GM19468 (cell line): Measurements from ENCODE around the gene POU4F1.

Experiments used
- ATAC-seq: cut with Tn5 transposase; IDR thresholded peaks from one replicate; pipeline ENCODE4 v1.9.1; 2021; ENCODE audit warnings: mild to moderate bottlenecking, moderate library complexity, moderate number of reproducible peaks; ENCODE audit not compliant: unreplicated experiment; ENCODE audit errors: extremely low read depth

POU4F1 gene

DNA sequence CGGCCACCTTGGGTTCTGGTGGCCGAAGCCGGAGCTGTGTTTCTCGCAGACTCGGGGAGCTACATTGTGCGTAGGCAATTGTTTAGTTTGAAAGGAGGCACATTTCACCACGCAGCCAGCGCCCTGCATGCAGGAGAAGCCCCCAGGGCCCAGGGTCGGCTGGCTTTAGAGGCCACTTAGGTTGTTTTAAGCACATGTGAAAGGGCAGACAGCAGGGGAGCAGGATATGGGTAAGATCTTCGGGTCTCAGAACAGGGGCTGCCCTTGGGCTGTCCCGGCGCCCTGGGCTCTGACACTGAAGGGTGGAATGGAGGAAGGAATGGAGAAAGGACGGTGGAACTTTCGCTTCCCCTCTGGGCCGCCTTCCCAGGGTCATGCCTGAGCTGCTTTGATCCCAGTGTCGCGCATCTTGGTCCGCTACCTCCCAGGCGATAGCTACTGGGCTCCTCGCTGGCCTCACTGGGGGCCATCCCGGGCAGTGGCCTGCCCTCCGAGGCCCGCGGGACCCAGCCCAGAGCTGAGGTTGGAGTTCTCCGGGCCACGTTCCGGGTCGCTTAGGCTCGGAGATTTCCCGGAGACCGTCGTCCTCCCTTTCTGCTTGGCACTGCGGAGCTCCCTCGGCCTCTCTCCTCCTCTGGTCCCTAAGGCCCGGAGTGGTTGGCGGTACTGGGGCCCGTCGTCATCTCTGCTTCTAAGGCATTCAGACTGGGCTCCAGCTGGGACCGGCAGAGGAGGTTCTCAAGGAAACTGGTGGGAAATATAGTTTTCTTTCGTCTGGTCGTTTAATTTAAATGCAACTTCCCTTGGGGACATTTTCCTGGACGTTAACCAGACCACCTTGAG, 4.3 kb upstream of the POU4F1 start:
- ATAC-seq = no peak

DNA sequence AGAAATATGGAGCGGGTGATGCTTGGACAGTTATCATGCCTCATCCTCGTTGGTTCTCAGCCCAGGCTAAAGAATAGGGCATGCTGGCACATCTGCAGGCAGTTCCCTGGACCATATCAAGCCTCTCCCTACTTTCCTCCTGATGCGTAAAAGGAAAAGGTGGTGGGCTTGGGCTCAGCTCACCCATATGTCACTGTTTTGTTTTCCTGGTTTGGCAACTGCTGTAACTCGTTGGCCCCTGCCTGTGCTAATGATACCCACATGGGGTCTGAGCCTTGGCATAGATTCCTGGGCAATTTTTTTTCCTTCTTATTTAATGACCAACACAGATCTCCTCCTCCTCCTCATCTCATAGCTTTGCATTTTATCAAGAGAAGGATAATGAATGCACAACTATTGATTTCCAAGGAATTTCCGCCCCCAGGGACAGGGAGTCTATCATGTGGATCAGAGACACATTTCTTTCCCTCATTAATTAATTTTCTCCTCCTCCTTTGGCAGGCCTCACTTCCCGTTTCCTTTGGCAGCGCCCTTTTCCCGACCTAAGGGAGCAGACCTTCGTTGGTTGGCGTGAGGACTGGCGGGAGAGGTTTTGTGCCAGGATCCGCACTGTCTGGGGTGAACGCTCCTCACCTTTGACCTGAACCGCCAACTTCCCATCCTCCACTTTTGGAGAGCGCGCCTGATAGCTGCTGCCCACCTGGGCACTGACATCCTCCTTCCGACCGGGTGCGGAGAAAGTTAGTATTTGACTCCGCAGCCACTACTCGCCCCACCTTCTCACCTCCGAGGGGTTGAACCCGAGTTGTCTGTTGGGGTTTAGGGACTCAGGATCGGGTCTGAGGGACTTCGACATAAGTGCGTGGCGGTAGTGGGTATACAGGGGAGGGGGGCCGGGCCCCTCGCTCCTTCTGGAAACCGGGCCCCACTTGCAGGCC, 3.4 kb upstream of the POU4F1 start:
- no peak for ATAC-seq

DNA sequence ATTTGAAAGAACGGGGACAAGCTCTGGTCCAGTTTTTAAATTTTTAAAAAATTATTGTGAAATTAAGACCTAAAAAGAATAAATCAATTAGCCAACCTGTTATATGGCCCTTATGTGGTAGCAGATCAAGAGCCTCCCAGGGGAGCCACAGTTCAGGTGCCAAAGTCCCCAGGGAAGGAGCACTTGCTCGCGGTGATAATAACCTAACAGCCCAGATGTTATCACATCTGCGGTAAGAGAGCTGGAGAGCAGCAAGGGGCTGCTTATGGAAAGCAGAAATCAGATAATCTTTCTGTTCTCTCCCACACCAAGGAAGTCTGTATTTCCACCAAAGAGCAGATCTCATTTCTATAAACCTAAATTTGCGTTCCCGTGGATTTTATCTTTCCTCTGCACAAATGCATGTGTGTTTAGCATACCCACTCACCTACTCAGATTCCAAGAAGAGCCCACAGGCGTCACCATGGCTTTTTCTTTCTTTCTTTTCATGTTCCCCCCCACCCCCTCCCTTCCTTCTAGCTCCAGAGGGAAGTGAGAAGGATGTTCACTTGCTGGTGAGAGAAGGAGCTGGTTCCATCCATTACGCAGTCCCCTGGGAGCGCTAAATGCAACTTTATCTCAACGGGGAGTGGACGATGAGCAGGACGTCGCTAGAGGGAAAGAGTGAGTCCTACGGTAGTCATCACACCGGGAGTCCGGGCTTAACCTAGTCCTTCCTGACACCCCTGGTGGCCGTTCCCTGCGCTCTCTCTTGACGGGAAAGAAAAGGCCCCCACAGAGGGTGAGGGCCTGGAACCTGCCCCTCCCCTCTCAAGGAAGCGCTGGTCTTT, 1.6 kb upstream of the POU4F1 start:
- ATAC-seq = no peak

DNA sequence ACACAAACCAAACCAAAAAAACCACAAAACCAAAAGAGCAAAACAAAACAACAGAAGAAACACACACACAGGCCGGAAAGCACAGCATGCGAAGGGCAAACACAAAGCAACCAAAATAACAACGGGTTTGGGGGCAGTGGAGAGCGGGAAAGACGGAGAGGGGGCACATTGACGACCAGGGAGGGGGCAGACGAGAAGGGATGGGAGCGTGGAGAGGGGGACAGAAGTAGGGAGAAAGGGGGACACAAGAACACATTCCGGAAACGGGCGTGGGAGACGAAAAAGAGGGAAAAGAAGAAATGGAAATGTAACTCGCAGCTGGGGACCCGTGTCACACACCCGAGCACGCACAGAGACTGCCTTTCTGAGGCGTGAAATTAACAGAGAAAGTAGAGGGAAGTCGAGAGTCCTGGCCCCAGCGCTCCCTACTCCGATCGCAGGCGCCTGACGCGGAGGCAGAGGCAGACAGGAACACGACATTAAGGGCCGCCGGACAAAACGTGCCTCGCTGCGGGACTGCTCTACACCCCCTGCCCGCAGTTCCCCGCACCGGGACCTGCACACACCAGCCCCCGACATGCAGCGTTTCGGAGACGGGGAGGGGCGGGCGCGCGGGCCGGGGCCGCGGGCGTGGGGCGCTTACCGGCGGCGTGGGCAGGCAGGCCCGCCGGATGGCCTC, 652 bp downstream of the POU4F1 start:
- no peak for ATAC-seq

DNA sequence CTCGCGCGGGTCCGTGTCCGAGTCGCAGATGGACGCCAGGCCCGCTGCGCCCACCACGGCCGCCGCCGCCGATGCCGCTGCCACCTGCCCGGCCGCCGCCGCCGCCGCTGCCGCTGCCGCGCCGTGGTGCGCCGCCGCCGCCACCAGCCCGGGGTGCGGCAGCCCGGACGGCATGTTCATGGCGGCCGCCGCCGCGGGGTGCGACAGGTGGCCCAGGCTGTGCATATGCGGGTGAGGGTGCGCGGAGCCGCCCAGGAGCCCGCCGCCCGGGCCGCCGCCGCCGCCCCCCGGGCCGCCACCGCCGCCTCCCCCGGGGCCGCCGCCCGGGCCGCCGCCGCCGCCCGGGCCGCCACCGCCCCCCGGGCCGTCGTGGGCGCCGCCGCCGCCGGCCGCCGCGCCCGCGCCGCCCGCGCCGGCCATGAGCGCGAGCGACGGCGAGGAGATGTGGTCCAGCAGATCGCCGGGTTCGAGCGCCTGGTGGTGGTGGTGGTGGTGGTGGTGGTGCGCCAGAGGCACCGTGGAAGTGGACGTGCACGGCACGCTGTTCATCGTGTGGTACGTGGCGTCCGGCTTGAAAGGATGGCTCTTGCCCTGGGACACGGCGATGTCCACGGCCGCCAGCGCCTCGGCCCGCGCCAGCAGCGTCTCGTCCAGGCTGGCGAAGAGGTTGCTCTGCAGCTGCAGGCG, 1.3 kb downstream of the POU4F1 start:
- no peak for ATAC-seq

DNA sequence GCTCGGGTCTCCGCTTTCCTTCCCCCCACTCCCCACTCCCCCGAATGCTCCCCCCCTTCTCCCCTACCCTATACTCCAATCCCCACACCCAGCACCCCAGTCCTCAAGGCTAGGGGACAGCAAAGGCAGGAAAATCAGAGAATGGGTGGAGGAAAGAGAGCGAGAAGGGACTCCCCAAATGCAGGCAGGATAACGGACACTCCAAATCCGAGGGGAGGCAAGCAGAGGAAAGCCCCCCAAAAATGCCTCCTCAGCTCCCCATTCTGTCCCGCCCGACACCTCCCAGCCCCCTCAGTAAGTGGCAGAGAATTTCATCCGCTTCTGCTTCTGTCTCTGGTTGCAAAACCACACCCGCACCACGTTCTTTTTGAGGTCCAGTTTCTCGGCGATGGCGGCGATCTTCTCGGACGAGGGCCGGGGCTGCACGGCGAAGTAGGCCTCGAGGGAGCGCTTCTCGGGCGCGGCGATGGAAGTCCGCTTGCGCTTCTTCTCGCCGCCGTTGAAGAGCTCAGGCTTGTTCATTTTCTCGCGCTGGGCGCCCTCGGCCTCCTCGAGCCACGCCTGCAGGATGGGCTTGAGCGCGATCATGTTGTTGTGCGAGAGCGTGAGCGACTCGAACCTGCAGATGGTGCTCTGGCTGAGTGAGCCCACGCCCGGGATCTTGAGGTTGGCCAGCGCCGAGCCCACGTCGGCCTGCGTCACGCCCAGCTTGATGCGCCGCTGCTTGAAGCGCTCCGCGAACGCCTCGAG, 2.1 kb downstream of the POU4F1 start:
- ATAC-seq = no peak

DNA sequence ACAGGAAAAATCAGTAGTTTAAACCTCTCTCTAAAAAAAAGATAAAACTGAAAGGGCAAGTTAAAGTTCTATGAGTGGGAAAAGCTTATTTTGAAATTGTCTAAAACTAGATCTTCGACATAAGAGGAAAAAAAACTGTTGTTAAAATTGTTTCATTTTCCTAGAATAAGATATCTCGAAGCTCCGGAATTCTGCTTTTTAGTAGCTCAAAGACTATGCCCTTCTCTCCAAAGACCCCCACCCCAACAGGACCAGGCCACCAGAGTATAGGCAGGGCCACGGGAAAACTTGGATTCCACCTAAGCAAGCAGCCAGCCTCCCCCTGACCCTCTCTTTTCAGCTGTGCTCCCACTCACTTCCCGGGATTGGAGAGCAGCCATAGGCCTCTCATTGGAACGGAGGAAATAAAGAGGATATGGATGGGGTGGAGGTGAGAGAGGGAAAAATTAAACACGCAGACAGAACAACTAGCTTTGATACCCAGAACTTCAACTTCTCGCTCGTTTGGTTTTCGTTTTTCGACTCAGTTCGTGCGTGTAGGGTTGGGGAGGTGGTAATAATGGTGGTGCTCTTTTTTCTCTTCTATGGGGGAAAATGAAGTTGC, 3.0 kb downstream of the POU4F1 start:
- no peak for ATAC-seq

DNA sequence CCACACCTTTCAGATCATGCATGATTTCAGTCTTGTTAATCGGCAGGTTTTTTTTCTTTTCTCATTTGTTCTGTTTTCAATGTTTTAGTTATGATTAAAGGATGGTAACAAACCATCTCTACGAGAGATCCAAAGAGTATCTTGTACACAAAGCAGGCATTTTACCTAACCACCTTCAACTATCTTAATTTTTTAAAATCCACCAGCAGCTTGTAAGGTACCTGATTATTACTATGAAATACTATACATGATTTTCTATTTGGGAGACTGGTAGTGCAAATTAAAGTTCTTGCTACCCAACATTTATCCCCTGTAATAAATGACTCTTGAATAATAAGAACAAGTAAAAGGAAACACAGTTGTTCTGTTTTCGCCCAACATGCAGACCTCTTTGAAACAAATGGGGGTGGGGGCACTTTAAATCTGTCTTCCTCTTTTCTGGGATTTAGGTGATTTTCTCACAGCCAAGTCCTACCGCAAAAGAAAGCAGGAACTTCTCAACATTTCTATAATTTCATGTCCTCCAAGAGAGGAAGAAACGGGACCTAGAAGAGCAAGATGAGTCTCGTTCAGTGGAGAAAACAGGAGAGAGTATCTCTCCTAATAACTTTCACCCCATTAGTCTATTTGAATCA, 3.6 kb downstream of the POU4F1 start:
- ATAC-seq = no peak

DNA sequence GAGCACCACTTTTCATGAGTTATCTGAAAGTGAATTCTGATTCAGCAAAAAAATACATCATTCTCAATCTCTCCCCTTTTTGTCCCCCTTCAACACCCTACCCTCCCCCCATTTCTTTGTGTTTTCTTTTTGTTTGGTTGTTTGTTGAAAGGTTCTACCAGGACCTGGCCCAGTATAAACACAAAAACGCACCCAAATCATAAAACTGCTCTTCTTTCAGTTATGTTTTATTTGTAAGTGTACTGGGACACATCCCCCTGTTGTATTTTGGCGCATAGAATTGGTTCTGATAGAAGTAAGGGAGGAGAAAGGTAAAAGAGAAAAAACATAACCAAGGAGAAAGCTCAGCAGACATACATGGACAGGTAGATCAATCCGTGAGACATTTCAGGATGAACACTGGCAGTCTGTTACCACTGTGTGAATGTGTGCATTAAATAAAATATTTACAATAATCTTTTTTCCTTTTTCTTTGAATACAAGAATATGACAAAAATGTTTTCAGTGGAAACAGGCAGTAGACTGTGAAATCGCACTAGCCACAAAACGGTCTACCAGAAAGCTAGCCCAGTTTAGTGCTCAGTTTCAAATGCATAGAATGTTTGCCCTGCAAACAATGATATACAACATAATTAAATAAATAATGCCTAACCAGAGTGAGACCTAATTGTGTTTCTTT, 4.2 kb downstream of the POU4F1 start:
- ATAC-seq = no peak

DNA sequence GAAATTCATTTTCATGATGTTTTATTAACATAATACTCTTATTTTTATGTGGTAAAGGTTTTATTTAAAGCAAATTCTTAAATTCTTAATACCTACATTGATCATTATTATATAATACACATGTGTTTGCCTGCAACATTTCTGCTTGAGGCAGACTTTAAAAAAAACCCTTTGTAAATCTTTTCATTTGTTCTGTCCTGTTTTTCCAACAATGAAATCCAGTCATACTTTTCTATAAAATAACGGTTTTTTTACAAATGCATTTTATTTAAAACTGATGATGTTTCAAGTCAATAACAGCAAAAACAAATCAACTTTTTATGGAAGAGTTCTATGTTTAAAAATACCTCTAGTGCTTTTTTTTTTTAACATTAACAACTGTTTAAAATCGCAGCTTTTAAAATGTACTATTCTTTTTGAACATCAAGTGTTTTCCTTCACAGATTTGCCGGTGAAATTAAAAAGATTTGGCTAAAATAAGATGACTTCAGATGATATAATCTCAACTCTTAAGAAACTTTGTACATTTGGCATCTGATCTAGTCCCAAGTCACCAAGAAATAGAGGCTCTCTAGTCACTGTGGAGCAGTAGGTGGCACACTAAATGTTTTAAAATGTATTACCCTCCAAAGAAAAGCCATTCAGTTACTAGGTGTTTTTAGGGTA, 5.1 kb downstream of the POU4F1 start:
- no peak for ATAC-seq

DNA sequence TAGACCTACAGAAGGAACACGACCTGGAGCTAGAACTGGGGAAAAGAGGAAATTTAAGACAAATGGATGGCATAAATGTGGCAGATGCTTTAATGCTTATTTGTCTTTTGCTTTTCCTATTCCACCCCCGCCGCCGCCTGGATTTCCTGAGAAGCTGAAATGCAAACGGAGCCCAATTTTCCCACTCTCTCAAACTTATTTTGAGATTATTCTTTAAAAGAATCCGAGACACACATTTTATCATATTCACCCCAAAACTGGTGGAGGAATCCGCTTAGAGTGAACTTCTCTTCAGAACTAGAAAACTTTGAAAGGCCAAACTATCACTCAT, 5.8 kb downstream of the POU4F1 start:
- ATAC-seq = no peak

DNA sequence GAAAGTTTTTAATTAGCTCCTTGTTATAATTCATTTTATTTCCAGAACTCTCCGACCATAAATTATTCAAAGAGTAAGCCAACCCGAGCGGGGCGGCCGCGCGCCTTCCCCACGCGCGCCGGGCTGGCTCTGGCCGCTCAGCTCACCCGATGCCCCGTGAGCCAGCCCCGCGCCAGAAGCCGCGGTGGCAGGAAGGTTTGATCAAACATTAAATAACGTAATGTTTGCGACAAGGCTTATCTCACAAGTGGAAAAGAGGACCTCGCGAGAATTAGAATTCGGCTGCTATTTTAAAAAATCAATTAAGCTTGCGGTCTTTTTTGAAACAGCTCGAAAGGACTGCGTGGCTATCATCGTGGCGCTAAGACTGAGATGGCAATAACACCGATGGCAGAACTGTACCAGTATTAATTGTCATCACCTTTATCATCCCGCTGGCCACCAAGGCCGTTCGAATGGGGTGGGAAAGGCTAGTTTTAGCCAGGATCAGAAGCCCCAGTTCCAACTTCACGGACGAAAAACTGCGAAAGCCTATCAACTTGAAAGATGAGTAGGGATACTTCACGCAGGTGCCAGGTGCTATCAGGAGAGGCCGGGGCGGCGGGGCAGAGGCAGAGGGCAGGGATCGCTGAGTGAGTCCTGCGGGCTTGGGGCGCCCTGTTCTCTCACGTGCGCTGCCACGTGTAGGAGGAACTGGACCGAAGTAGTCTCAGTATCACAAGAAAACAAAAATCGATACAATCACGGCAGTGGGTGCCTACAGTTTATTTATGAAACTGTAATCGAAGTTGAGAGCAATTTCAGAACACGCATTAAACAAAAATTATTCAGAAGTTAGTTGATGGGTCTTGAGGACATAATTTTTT, 6.4 kb downstream of the POU4F1 start:
- ATAC-seq = no peak

DNA sequence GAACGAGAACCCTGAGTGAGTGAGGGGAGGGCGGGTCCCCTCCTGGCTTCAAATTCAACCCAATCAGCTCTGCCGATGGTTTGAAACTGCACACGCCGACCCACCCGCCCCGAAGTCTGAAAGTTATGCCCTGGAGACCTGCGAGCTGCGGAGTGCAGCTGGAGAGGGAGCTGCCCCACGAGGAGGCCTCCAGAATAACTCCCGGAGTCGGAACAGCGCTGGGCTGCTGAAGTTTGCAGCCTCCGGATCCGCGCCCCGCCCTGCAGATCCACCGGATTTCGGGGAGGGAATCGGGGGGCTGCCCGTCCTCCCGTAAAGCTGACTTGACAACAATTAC, 7.0 kb downstream of the POU4F1 start:
- ATAC-seq = no peak

DNA sequence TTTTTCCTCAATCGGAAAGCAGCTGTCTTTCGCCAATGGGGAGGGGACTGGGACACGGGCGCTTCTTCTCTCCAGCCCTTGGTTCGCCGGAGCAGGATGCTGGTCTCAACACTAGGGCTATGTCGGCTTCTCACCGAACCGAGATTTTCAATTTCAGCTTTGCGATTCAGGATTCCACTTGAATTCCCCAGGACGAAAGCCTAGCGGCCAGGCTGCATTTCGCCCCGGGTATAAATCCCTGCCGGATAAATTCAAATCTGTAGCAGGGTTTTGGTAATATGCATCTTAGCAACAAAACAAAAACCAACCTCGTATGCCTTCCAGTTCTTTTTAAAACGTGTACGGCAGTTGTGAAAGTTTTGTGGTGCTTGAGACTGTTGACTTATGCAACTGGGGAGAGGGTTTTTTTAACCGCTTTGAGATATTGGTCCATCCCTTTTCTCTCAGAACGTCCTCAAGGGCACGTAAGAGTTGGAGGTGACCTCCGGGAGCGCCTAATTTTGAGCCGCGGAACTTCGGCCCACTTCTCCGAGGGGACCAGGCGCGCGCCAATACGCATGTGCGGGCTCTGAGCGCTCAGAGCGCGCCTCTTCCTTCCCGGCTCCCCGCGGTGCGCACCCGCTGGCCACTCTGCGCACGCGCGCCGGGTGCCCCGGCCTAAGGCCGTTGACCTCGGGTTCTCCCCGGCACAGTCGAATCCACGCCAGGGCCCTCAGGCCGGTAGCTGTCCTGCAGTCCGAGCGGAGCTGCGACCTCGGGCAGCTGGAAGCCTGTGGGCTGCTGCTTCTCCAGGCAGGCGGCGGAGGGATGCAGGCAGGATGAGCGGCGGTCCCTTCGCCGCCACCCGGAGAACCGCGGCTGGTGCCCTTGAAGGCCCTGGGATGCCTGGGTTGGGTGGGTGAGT, 7.6 kb downstream of the POU4F1 start:
- ATAC-seq = no peak

DNA sequence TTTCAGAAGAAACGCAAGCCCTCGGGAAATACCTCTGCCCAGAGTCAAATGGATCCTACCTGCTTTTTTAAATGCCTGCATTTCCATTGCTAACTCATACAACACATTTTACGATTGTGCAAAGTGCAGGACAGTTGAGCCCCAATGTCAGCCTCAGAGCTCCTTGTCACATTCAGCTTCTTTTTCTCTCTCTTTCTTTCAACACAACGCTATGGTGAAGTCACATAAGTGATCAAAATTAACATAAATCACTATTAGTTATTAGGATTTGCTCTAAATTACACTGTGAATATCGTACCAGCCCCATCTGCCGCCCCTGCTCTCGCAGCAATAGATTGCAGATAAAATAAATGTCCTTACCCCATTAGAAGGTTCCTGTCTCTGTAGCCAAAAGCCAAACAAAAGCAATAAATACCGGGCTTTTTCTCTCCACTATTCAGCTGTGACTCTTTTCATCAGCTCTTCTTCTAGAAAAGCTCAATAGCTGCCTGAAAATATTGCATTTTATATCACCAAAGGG, 8.8 kb downstream of the POU4F1 start:
- ATAC-seq = no peak
